Measurements from ENCODE around the gene C1QTNF5.

- no peak for TF ChIP-seq POLR2A (IDR thresholded peaks at IDR 0.05)
- TF ChIP-seq CTCF (IDR thresholded peaks at IDR 0.05) = no peak
- TF ChIP-seq EP300 (IDR thresholded peaks at IDR 0.05) = peak in 1 of 2 donors; percentile 61
Observed at GRCh38 chr11:119306373-119306890, 34.3 kb downstream of the C1QTNF5 start.
